Mucosa of stomach (tissue), 1 donor: ENCODE measurements around the gene ANAPC15.

ENCODE experiments used
- H3K27me3 ChIP-seq: one replicate; pipeline ENCODE4 v1.7.0; 2013; ENCODE audit warnings: mild to moderate bottlenecking, low read length; ENCODE audit not compliant: control insufficient read depth, insufficient read depth
- H3K36me3 ChIP-seq: one replicate; pipeline ENCODE4 v1.7.0; 2013; ENCODE audit warnings: low read length; ENCODE audit not compliant: control insufficient read depth, insufficient read depth
- H3K4me1 ChIP-seq: one replicate; pipeline ENCODE4 v1.7.0; 2013; ENCODE audit warnings: mild to moderate bottlenecking, low read length; ENCODE audit not compliant: control insufficient read depth, insufficient read depth
- H3K4me3 ChIP-seq: one replicate; pipeline ENCODE4 v1.7.0; 2013; ENCODE audit warnings: low read length
- H3K9ac ChIP-seq: one replicate; pipeline ENCODE4 v1.7.0; 2013; ENCODE audit warnings: mild to moderate bottlenecking, low read length, moderate library complexity
- H3K9me3 ChIP-seq: one replicate; pipeline ENCODE4 v1.7.0; 2013; ENCODE audit warnings: mild to moderate bottlenecking, low read length, moderate library complexity; ENCODE audit not compliant: control insufficient read depth
- donor health status: Pancreatic carcinoma.

The ANAPC15 gene

GRCh38 chr11:72080326-72081183 lies 31.9 kb downstream of the ANAPC15 start, which contains the start of the genes LRRC51 and NUMA1:
TSS of gene LRRC51 (plus strand) at chr11:72080850. CDS start at chr11:72089084, 8,234 bp downstream.
TSS of gene NUMA1 (minus strand) at chr11:72080542. CDS start at chr11:72035943, 44,599 bp downstream.
- Histone ChIP-seq H3K27me3 (no peaks in the 10 kb centered on the region), H3K4me1 (peaks cover 15% of the 10 kb centered on the region), H3K9me3 (no peaks in the 10 kb centered on the region), H3K4me3 (peak within 1 kb of the TSS; percentile 86), H3K36me3 (no peaks in the 10 kb centered on the region), H3K9ac (peak within 1 kb of the TSS; percentile 81)

GRCh38 chr11:72079819-72080325 lies 32.6 kb downstream of the ANAPC15 start:
- peak overlapping the region; percentile 81 for H3K9ac ChIP-seq
- peak overlapping the region; percentile 86 for H3K4me3 ChIP-seq
- H3K27me3 ChIP-seq, result no peaks in the 10 kb centered on the region
- H3K4me1 ChIP-seq, result peaks cover 15% of the 10 kb centered on the region
- H3K36me3 ChIP-seq, result no peaks in the 10 kb centered on the region
- no peaks in the 10 kb centered on the region for H3K9me3 ChIP-seq

- H3K36me3 ChIP-seq, result no peaks in the 10 kb centered on the region
- H3K27me3 ChIP-seq, result no peaks in the 10 kb centered on the region
- no peak overlapping the region for H3K4me3 ChIP-seq
- peak overlapping the region; percentile 81 for H3K9ac ChIP-seq
- H3K9me3 ChIP-seq, result no peaks in the 10 kb centered on the region
- H3K4me1 ChIP-seq, result peaks cover 15% of the 10 kb centered on the region
Measured at GRCh38 chr11:72078477-72078876, 34.0 kb downstream of the ANAPC15 start.

GRCh38 chr11:72075756-72076155 lies 36.7 kb downstream of the ANAPC15 start:
- no peak overlapping the region for H3K4me3 ChIP-seq
- peaks cover 2% of the 10 kb centered on the region for H3K4me1 ChIP-seq
- no peaks in the 10 kb centered on the region for H3K27me3 ChIP-seq
- no peaks in the 10 kb centered on the region for H3K36me3 ChIP-seq
- H3K9ac ChIP-seq, result no peak overlapping the region
- no peaks in the 10 kb centered on the region for H3K9me3 ChIP-seq

- H3K27me3 ChIP-seq, result no peaks in the 10 kb centered on the region
- H3K9me3 ChIP-seq, result no peaks in the 10 kb centered on the region
- no peaks in the 10 kb centered on the region for H3K36me3 ChIP-seq
- peaks cover 9% of the 10 kb centered on the region for H3K4me1 ChIP-seq
- peak overlapping the region; percentile 55 for H3K9ac ChIP-seq
- no peak overlapping the region for H3K4me3 ChIP-seq
Measured at GRCh38 chr11:72075109-72075508, 37.4 kb downstream of the ANAPC15 start.

DNA sequence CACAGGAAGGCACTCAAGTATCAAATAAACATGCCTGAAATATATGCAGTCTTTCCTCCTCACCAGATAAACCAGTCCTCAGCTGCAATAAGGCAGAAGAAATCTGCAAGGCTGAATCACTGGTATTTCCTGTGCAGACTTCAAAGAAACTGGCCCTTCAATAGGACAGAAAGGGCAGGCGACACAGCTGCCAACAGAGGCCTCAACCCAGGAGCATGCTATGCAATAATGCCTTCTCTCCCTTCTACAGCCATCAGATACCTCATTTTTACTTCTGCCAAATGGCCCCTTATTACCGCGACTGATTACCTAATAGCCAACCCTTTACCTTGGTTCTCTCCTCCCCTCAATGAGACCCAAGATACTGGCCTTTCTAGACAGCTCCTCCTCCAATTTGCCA lies 40.1 kb downstream of the ANAPC15 start:
- no peak overlapping the region for H3K4me3 ChIP-seq
- H3K4me1 ChIP-seq, result peaks cover 23% of the 10 kb centered on the region
- no peaks in the 10 kb centered on the region for H3K9me3 ChIP-seq
- no peak overlapping the region for H3K9ac ChIP-seq
- H3K36me3 ChIP-seq, result no peaks in the 10 kb centered on the region
- no peaks in the 10 kb centered on the region for H3K27me3 ChIP-seq

DNA sequence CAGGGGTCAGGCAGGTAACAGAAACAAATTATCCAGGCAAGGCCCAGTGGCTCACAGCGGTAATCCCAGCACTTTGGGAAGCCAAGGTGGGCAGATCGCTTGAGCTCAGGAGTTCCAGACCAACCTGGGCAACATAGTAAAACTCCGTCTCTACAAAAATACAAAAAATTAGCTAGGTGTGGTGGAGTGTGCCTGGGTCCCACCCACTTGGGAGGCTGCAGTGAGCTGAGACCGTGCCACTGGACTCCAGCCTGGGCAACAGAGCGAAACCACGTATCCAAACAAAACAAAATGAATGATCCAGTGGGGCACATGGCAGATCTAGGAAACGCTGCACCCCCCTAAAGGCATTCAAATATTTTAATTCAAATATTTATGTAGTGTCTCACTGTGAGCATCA lies 42.0 kb downstream of the ANAPC15 start:
- peak overlapping the region; percentile 42 for H3K9ac ChIP-seq
- no peaks in the 10 kb centered on the region for H3K9me3 ChIP-seq
- H3K36me3 ChIP-seq, result no peaks in the 10 kb centered on the region
- H3K4me1 ChIP-seq, result peaks cover 34% of the 10 kb centered on the region
- no peaks in the 10 kb centered on the region for H3K27me3 ChIP-seq
- H3K4me3 ChIP-seq, result no peak overlapping the region

GRCh38 chr11:72069787-72070251 lies 42.7 kb downstream of the ANAPC15 start:
- Histone ChIP-seq H3K9ac (peak overlapping the region; percentile 42), H3K36me3 (no peaks in the 10 kb centered on the region), H3K4me1 (peaks cover 34% of the 10 kb centered on the region), H3K27me3 (no peaks in the 10 kb centered on the region), H3K4me3 (no peak overlapping the region), H3K9me3 (no peaks in the 10 kb centered on the region)

DNA sequence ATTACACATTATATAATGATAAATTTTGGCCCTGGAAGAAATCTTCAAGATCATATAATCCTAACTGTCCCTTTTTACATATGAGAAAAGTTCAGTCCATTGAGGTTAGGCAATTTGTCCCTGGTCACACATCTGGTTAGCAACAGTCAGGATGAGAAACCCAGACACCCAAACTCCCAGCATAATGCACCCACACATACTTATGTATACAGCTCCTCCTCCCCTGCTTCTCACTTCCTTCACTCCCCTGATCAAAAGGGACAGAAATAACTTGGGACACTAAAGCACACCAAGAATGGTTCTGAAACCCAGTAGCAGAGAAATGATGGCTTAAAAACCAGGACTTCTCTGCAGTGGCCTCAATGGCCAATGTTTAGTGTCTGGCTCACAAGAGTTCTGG lies 43.3 kb downstream of the ANAPC15 start:
- no peaks in the 10 kb centered on the region for H3K36me3 ChIP-seq
- H3K9me3 ChIP-seq, result no peaks in the 10 kb centered on the region
- no peaks in the 10 kb centered on the region for H3K27me3 ChIP-seq
- H3K4me1 ChIP-seq, result peaks cover 34% of the 10 kb centered on the region
- H3K4me3 ChIP-seq, result no peak overlapping the region
- H3K9ac ChIP-seq, result peak overlapping the region; percentile 42

- H3K27me3 ChIP-seq, result no peaks in the 10 kb centered on the region
- no peaks in the 10 kb centered on the region for H3K36me3 ChIP-seq
- H3K4me3 ChIP-seq, result no peak overlapping the region
- peaks cover 34% of the 10 kb centered on the region for H3K4me1 ChIP-seq
- no peak overlapping the region for H3K9ac ChIP-seq
- H3K9me3 ChIP-seq, result no peaks in the 10 kb centered on the region
Measured at GRCh38 chr11:72067676-72068075, 44.8 kb downstream of the ANAPC15 start.

GRCh38 chr11:72067266-72067665 lies 45.2 kb downstream of the ANAPC15 start:
- H3K4me3 ChIP-seq, result no peak overlapping the region
- H3K9ac ChIP-seq, result no peak overlapping the region

DNA sequence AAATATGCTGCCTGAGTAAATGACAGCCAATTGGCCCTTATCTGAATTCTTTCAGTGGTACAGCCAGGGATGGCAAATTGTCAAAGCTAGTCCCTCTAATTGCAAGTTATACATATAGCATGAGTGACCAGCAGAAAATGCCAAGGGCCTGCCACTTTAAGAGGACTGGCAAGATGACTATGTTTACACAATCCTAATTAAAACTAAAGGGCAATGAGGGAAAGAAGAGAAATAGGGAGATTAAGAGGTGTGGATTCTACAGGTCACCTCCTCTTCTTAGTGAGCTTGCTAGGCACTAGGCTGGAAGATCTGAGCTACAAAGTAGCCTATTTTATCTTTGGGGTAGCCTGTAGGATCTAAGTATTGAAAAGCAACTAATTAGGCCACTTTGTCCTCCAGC lies 45.6 kb downstream of the ANAPC15 start:
- no peak overlapping the region for H3K4me3 ChIP-seq
- peaks cover 34% of the 10 kb centered on the region for H3K4me1 ChIP-seq
- no peaks in the 10 kb centered on the region for H3K36me3 ChIP-seq
- H3K9ac ChIP-seq, result no peak overlapping the region
- H3K27me3 ChIP-seq, result no peaks in the 10 kb centered on the region
- no peaks in the 10 kb centered on the region for H3K9me3 ChIP-seq

More at GRCh38 chr11:72067266-72067665, 45.2 kb downstream of the ANAPC15 start:
- Histone ChIP-seq H3K9me3 (no peaks in the 10 kb centered on the region), H3K27me3 (no peaks in the 10 kb centered on the region), H3K4me1 (peaks cover 34% of the 10 kb centered on the region), H3K36me3 (no peaks in the 10 kb centered on the region)
